Cerebellar nuclear complex (tissue), 1 donor: ENCODE data around the gene CRYZL1.
"Not testable (repeated sequence)": the region's sequence is repeated elsewhere in the genome, so short reads cannot be mapped to it uniquely, and the experiment has no call there.

ENCODE experiments used
- DNase-seq, 2 experiments: peaks; one replicate each; lab custom pipeline; 2025; lab: John Stamatoyannopoulos, UW

Gene CRYZL1

DNA sequence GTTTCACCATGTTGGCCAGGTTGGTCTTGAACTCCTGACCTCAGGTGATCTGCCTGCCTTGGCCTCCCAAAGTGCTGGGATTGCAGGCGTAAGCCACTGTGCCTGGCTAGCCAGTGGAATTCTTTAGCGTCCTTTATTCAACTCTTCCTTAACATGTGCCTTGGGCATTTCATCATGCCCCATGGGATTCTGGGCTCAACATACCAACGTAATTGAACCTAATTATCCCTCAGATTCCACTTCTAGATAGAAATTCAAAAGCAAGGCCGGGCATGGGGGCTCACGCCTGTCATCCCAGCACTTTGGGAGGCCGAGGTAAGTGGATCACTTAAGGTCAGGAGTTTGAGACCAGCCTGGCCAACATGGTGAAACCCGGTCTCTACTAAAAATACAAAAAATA lies 15.4 kb downstream of the CRYZL1 start:
- not testable (repeated sequence) for DNase-seq

GRCh38 chr21:33622253-33622652 lies 19.3 kb downstream of the CRYZL1 start:
- DNase-seq, result no peak

DNA sequence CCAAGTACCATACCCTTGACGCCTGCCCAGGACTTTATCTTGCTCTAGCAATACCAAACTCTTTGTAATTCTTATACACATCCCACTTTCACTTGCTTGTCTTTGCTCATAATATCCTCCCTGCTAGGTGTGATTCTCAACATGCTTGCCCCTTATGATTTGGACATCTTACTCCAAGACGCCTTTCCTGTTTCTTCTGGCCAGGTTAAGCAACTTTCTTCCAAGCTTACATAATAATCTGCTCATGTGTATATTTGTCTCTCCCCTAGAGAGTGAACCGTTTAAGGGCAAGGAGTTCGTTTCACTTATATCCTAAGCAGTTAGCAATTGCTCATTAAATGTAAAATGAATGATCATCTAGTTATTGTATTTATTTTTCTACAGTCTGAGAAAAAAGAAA lies 21.8 kb downstream of the CRYZL1 start:
- DNase-seq, result no peak

GRCh38 chr21:33618407-33618806 lies 23.1 kb downstream of the CRYZL1 start:
- no peak for DNase-seq

- DNase-seq, result not testable (repeated sequence)
Observed at GRCh38 chr21:33617565-33617964, 24.0 kb downstream of the CRYZL1 start.

- no peak for DNase-seq
Observed at GRCh38 chr21:33611006-33611744, 30.4 kb downstream of the CRYZL1 start.

GRCh38 chr21:33608559-33608958 lies 33.0 kb downstream of the CRYZL1 start:
- DNase-seq, result no peak

GRCh38 chr21:33598051-33598450 lies 43.5 kb downstream of the CRYZL1 start:
- no peak for DNase-seq

GRCh38 chr21:33588485-33589335 lies 52.8 kb downstream of the CRYZL1 start, which contains the start of gene DONSON:
DONSON (minus strand) TSS chr21:33588684; CDS start chr21:33588641, 43 bp downstream.
- DNase-seq, result peak in 1 of 2 experiments; percentile 67

DNA sequence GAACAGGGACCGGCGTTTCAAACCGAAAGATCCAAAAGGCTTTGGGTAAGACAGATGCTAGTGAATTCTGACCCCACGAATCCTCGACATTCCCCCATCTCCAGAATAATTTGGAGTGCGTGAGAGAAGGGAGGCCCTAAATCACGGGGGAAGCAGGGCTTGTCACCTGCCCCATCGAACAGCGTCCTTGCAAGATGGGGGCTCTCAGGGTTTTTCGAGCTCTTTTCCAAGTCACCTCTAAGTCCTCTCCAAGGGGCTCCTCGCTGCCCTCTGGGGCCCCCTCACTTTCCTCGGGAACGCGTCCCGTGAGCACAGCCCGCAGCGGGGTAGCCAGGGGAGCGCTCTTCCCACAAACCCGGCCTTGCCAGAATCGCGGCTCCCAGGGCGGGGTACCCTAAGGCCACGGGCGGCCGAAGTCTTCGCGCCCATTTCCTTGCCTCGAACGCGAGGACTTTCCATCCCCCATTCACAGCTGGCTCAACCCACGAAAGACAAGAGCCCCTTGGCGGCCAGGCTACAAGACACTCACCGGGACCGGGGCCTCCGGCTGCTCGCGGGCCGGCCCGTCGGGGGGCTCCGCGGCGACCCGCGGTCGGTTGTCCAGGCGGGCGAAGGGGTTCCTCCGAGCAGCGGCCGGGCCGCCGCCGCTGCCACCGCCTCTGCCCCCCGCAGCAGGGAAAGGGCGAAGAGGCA lies 53.6 kb downstream of the CRYZL1 start:
- no peak for DNase-seq

- DNase-seq, result no peak
Observed at GRCh38 chr21:33586927-33587326, 54.6 kb downstream of the CRYZL1 start.

GRCh38 chr21:33584455-33584854 lies 57.1 kb downstream of the CRYZL1 start:
- DNase-seq, result no peak

DNA sequence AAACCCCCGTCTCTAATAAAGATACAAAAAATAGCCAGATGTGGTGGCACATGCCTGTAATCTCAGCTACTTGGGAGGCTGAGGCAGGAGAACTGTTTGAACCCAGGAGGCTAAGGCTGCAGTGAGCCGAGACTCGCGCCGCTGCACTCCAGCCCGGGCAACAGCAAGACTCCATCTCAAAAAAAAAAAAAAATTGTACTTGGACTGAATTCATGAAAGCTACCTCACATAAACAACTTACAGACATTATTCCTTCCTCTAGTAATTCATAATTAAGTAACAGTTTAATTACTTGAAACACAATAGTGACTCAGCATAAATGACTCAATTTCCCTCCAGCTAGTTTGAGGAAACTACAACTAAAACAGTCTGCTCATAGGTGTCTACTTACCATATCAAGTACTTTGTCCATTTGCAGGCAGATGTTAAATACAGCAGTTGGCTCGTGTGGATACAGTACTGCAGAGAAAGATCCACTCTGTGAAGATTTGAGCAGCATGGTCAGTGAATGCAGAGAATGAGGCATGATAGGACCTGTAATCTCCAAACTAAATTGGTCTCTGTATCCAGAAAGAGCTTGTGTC lies 62.5 kb downstream of the CRYZL1 start:
- no peak for DNase-seq

DNA sequence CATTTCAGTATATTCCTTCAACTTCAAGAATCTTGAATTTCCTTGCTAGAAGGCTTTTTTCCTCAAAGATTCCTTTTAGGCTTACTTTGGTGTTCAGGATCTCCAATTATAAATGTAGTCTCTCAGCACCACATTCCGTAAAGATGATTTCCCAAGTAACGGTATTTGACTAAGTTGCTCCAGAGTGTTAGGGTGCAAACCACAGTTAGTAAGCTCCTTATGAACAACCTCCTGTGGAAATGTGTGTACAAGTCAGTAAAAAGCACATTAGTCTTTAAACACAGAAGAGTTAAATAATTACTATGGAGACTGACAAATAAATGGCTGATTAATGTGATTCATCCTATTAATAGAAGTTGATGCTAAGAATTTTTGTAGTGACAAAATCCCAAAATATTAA lies 63.3 kb downstream of the CRYZL1 start:
- no peak for DNase-seq

GRCh38 chr21:33576741-33577141 lies 64.8 kb downstream of the CRYZL1 start:
- DNase-seq, result not testable (repeated sequence)

- DNase-seq, result no peak
Observed at GRCh38 chr21:33572350-33572749, 69.2 kb downstream of the CRYZL1 start.

- DNase-seq, result no peak
Observed at GRCh38 chr21:33569991-33570390, 71.5 kb downstream of the CRYZL1 start.

- no peak for DNase-seq
Observed at GRCh38 chr21:33568448-33568847, 73.1 kb downstream of the CRYZL1 start.

DNA sequence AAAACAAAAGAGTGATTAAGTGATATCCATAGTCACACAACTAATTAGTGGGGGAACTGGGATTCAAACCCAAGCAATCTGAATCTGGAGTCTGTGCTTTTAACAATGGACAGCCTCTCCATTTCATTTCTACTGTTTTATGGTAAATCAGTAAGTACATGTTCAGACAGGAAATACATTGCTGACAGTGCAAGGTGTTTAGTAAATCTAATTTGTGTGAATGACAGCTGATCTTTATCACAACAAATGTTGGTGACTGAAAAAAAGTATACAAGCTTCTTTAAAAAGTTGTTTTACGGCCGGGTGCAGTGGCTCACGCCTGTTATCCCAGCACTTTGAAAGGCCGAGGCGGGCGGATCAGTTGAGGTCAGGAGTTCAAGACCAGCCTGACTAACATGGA lies 73.6 kb downstream of the CRYZL1 start:
- DNase-seq, result no peak

- DNase-seq, result no peak
Observed at GRCh38 chr21:33566514-33566913, 75.0 kb downstream of the CRYZL1 start.

DNA sequence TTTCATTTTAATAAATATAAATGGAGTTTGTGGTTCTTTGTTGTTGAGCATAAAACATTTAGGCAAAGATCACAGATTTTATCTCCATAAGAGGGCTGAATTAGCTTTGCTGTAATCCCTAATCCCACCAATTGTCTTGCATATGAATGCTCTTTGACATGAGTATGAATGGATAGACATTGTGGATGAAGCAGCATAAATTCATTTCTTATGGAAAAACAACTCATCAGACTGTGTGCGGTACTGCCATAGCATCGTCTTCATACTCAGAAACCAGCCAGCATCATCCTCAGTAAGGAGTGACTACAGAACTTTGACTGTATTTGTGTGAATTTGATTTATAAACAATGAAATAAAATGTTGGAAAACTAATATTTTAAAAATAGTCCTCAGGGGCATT lies 79.2 kb downstream of the CRYZL1 start:
- DNase-seq, result no peak

GRCh38 chr21:33561373-33561772 lies 80.2 kb downstream of the CRYZL1 start:
- DNase-seq, result no peak
